NCI-H2107 (cell line): ENCODE results near the gene FKTN.
"Not testable (repeated sequence)": the region's sequence is repeated elsewhere in the genome, so short reads cannot be mapped to it uniquely, and the experiment has no call there.

ENCODE experiments used
- DNase-seq: peaks from one replicate; lab custom pipeline; 2025; lab: John Stamatoyannopoulos, UW

The FKTN gene

DNA sequence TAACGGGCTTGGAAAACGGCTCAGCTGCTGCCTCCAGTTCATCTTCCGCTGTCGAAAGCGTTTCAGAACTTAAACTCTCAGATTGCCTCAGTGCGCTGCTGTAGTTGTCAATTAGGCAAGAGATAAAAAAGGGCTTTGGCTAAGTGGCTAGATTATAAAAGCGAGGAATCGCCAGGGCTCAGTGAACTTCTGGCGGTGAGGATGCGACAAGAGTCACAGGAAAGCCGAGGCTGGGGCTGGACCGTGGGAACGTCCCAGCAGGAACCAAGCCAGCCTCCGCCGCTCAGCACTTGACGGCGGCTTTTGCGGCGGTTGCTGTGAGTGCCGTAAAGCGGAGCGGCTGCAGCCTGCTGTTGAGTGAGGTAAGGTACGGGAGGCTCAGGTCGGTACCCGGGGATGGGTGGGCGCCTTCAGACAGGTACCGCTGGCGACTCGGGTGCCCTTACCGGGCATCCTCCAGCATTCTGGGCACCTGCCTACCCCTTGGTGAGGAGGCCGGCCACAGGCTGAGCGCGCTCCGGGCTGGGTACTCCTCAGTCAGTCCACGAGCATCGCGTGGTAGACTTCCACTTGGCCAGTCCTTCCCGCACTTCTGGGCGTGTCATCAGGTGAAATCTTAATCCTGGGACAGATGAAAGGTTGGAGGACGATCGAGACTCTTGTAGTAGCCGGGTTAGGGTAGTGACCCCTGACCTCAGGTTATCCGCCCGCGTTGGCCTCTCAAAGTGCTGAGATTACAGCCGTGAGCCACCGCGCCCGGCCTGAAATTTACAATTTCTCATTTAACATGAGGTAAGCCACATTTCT lies at the start of gene FKTN:
TSS of gene FKTN (plus strand) at position 328 of the 807 bp plus-strand sequence. CDS start 16,902 bp downstream, outside the sequence.
- peak; percentile 55 for DNase-seq

- no peak for DNase-seq
Observed at GRCh38 chr9:105508530-105508929, 49.4 kb upstream of the FKTN start.

GRCh38 chr9:105510024-105510423 lies 47.9 kb upstream of the FKTN start:
- DNase-seq, result no peak

- DNase-seq, result no peak
Observed at GRCh38 chr9:105511446-105511845, 46.5 kb upstream of the FKTN start.

- DNase-seq, result no peak
Observed at GRCh38 chr9:105515811-105516413, 42.0 kb upstream of the FKTN start.

DNA sequence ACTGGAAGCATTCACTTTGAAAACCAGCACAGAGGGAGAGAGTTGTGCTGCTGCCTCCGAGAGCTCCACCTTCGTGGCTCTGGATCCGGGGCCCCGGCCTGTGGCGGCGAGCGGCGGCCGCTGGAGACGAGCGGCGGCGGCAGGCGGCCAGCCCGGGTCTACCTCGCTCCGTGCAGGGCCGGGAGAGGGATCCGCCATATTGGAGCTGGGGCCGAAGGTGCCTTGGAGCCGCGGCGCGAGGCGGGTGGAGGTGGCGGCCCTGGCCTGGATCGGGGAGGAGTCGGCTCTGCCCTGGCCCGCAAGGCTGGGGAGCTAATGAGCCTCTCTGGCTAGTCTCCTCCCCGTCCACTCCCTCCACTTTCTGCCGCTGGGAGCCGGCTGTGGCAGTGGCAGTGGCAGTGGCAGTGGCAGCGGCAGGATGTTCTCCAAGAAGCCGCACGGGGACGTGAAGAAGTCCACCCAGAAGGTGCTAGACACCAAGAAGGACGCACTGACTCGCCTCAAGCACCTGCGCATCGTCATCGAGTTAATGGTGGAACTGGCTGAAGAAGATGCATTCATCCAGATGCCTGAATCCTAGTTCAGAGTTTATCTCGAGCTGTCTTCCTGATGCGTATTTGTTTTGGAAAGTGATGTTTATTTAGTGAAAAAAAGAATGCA lies 38.1 kb upstream of the FKTN start:
- DNase-seq, result not testable (repeated sequence)

- DNase-seq, result not testable (repeated sequence)
Observed at GRCh38 chr9:105520992-105521391, 36.9 kb upstream of the FKTN start.

- not testable (repeated sequence) for DNase-seq
Observed at GRCh38 chr9:105522618-105523385, 35.1 kb upstream of the FKTN start.

- no peak for DNase-seq
Observed at GRCh38 chr9:105531530-105531929, 26.4 kb upstream of the FKTN start.

DNA sequence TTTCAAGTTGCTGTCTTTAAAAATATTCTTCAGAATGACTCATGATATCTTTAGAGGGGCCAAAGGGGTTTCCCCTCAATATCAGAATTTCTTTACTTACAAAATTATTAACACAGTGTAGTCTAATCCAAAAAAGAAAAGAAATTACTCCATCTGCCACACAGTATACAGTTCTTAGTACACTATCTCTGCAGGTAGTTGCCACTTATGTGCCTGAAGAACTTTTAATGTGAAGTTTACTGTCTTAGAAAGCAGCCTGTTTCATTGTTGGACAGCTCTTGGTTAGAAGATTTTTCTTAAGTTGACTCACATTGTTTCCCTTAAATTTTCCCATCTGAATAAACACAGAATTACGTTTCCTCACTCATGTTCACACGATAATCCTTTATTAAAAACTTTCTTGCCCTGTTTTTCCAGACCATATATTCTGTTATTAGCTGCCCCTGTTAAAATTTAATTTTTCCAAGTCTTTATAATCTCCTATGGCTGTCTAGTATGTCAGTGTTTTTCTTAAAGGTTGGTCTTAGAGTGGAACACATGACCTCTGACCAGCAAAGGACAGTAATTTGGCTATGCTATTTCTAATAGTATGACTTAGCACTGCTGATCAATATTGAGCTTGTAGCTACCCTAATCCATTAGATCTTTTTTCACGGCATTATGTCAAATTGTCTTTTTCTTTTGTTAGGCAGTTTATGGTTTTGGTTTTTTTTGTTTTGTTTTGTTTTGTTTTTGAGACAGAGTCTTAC lies 21.8 kb upstream of the FKTN start:
- no peak for DNase-seq

DNA sequence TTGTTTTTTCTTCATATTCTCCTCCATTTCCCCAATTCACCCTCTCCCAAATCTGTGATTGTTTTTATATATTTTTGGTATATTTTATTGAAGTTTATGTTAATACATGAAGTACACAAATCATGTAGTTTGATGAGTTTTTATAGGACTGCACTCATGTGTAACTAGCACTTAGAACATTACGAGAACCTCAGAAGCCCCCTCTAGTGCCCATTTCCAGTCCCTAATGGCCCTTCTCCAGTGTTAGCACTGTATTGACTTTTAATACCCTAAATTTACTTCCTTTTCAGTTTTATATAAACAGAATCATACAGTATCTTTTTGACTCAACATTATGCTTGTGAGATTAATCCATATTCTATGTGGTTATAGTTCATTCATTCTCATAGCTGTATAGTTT lies 18.5 kb upstream of the FKTN start:
- no peak for DNase-seq

DNA sequence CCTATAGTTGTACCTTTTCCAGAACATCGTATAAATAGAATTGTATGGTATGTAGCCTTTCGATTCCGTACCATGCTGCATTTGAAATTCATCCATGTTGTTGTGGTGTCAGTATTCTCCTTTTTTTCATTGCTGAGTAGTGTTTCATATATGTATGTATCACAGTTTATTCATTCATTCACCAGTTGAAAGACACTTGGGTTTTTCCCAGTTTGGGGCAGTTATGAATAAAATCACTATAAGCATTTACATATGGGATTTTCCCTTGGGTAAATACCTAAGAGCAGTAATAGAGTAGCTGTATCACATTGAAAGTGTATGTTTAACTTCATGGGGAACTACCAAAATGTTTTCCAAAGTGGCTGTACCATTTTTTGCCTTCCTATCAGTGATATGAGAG lies 16.1 kb upstream of the FKTN start:
- DNase-seq, result no peak

- no peak for DNase-seq
Observed at GRCh38 chr9:105554042-105554441, 3.9 kb upstream of the FKTN start.

GRCh38 chr9:105572455-105572854 lies 14.5 kb downstream of the FKTN start:
- no peak for DNase-seq

GRCh38 chr9:105579952-105580351 lies 22.0 kb downstream of the FKTN start:
- DNase-seq, result not testable (repeated sequence)

- not testable (repeated sequence) for DNase-seq
Observed at GRCh38 chr9:105581550-105581949, 23.6 kb downstream of the FKTN start.

DNA sequence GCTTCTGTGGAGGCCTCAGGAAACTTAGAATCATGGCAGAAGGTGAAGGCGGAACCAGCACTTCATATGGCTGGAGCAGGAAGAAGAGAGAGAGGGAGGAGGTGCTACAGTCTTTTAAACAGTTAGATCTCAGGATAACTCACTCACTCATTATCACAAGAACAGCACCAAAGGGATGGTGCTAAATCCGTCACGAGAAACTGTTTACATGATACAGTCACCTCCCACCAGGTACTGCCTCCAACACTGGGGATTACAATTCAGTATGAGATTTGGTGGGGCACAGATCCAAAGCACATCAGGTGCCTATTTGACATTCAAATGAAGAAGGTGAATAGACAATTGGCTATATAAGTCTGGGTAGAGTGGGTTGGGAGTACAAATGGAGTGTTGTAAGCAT lies 35.2 kb downstream of the FKTN start:
- no peak for DNase-seq

- DNase-seq, result peak; percentile 6
Observed at GRCh38 chr9:105608721-105609598, 51.0 kb downstream of the FKTN start.

DNA sequence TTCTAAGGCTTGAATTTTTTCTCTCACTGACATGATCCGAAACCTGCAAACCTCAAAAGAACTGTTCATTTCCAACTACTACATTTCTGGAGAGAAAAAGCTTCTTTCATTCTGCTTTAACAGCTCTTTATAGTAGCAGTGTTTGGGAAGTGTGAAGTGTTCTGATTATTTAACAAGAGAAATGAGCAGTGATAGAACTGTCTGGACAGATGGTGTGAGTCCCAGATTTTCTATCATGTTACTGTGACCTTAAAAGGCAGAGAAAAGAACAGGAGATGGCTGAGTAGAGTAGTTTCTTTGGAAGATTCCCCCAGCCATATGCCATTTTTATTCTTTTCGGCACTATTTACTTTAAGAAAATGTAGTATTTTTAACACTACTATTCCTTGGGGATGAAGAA lies 63.1 kb downstream of the FKTN start:
- DNase-seq, result no peak

- no peak for DNase-seq
Observed at GRCh38 chr9:105625088-105625487, 67.2 kb downstream of the FKTN start.

DNA sequence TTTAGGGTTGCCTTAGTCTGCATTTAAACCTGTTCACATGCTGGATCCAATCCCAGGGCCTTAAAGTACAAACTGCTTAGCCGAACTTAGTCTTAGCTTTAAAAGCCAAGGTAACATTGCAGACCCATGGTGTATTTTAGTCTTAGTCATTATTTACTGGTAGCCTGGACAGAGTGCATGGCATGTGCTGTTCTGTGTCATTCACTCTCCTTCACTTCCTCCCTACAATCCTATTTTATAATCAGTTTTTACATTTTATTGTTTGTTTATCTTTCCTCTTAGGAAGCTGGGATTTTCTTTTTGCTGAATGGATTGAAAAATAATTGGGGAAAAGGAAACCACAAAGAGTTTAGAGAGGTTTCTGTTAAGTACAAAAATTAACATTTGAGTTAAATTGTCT lies 74.9 kb downstream of the FKTN start:
- no peak for DNase-seq
